H9 (cell line): ENCODE measurements around the gene ZNF667. TPM values are rescaled to one million over a fixed set of nuclear protein-coding genes. Genes with fewer than 3 reads are reported as not detected.

Experiments
- DNase-seq: peaks from one replicate; pipeline ENCODE4 v3.0.0-alpha.2; 2017
- H2AFZ ChIP-seq: one replicate; pipeline ENCODE4 v1.6.1; 2013; ENCODE audit warnings: mild to moderate bottlenecking, low read length, control low read depth, moderate library complexity
- H2AK5ac ChIP-seq: 2 replicates; pipeline ENCODE4 v1.6.1; 2013; ENCODE audit warnings: low read length, control low read depth, mixed read lengths; ENCODE audit not compliant: insufficient read length
- H2BK120ac ChIP-seq: one replicate; pipeline ENCODE4 v1.6.1; 2013; ENCODE audit warnings: low read depth, mild to moderate bottlenecking, low read length, control low read depth, inconsistent platforms; ENCODE audit not compliant: poor library complexity, severe bottlenecking
- H2BK12ac ChIP-seq: 2 replicates; pipeline ENCODE4 v1.6.1; 2013; ENCODE audit warnings: low read length, control low read depth, mixed read lengths, low read depth; ENCODE audit not compliant: insufficient read length
- H2BK15ac ChIP-seq: 2 replicates; pipeline ENCODE4 v1.6.1; 2013; ENCODE audit warnings: low read depth, low read length, control low read depth
- H2BK20ac ChIP-seq: one replicate; pipeline ENCODE4 v1.6.1; 2013; ENCODE audit warnings: low read depth, mild to moderate bottlenecking, low read length, control low read depth, inconsistent platforms; ENCODE audit not compliant: poor library complexity, severe bottlenecking
- H2BK5ac ChIP-seq: 2 replicates; pipeline ENCODE4 v1.6.1; 2013; ENCODE audit warnings: low read length, control low read depth, mixed read lengths; ENCODE audit not compliant: insufficient read length
- H3K14ac ChIP-seq: 2 replicates; pipeline ENCODE4 v1.6.1; 2013; ENCODE audit warnings: low read length, control low read depth; ENCODE audit not compliant: insufficient read depth
- H3K18ac ChIP-seq: 2 replicates; pipeline ENCODE4 v1.6.1; 2013; ENCODE audit warnings: low read depth, mild to moderate bottlenecking, mixed read lengths, low read length, control low read depth; ENCODE audit not compliant: insufficient read length
- H3K23ac ChIP-seq: 2 replicates; pipeline ENCODE4 v1.6.1; 2013; ENCODE audit warnings: low read length, control low read depth, mixed read lengths, low read depth; ENCODE audit not compliant: insufficient read length
- H3K23me2 ChIP-seq: 2 replicates; pipeline ENCODE4 v1.6.1; 2013; ENCODE audit warnings: low read depth, mild to moderate bottlenecking, mixed read lengths, low read length, control low read depth; ENCODE audit not compliant: insufficient read length, poor library complexity, severe bottlenecking
- H3K27ac ChIP-seq: 2 replicates; pipeline ENCODE4 v1.5.1; 2013; ENCODE audit warnings: low read length, control low read depth, mixed read lengths, low read depth; ENCODE audit not compliant: insufficient read length
- H3K27me3 ChIP-seq: 2 replicates; pipeline ENCODE4 v1.6.1; 2013; ENCODE audit warnings: low read length, control low read depth, inconsistent platforms; ENCODE audit not compliant: insufficient read depth
- H3K4ac ChIP-seq: 2 replicates; pipeline ENCODE4 v1.6.1; 2013; ENCODE audit warnings: low read depth, mild to moderate bottlenecking, control low read depth, inconsistent platforms, low read length, moderate library complexity
- H3K4me1 ChIP-seq: 2 replicates; pipeline ENCODE4 v1.6.1; 2013; ENCODE audit warnings: low read length, control low read depth, inconsistent platforms; ENCODE audit not compliant: insufficient read depth
- H3K4me2 ChIP-seq: 2 replicates; pipeline ENCODE4 v1.6.1; 2013; ENCODE audit warnings: low read length, control low read depth, mixed read lengths; ENCODE audit not compliant: insufficient read length, insufficient read depth
- H3K56ac ChIP-seq: 2 replicates; pipeline ENCODE4 v1.6.1; 2013; ENCODE audit warnings: low read depth, mild to moderate bottlenecking, mixed read lengths, low read length, control low read depth; ENCODE audit not compliant: insufficient read length
- H3K79me1 ChIP-seq: 2 replicates; pipeline ENCODE4 v1.6.1; 2013; ENCODE audit warnings: low read depth, mild to moderate bottlenecking, moderate library complexity, low read length, control low read depth, inconsistent platforms; ENCODE audit not compliant: insufficient read depth, poor library complexity, severe bottlenecking
- H3K79me2 ChIP-seq: 2 replicates; pipeline ENCODE4 v1.6.1; 2013; ENCODE audit warnings: low read length, control low read depth, inconsistent platforms; ENCODE audit not compliant: insufficient read depth
- H3K9ac ChIP-seq: 2 replicates; pipeline ENCODE4 v1.6.1; 2013; ENCODE audit warnings: low read length, control low read depth, mixed read lengths; ENCODE audit not compliant: insufficient read length; ENCODE audit errors: extremely low read depth
- H3K9me3 ChIP-seq: one replicate; pipeline ENCODE4 v1.6.1; 2013; ENCODE audit warnings: low read depth, low read length, inconsistent platforms; ENCODE audit not compliant: control insufficient read depth
- H3T11ph ChIP-seq: one replicate; pipeline ENCODE4 v1.6.1; 2013; ENCODE audit warnings: mild to moderate bottlenecking, low read length, control low read depth, inconsistent platforms
- H4K20me1 ChIP-seq: one replicate; pipeline ENCODE4 v1.6.1; 2013; ENCODE audit not compliant: control insufficient read depth, insufficient read length, insufficient read depth
- H4K5ac ChIP-seq: 2 replicates; pipeline ENCODE4 v1.6.1; 2013; ENCODE audit warnings: low read depth, mild to moderate bottlenecking, mixed read lengths, low read length, control low read depth; ENCODE audit not compliant: insufficient read length
- H4K8ac ChIP-seq: replicated peaks from 2 replicates; pipeline ENCODE4 v1.6.1; 2013; ENCODE audit warnings: low read length, control low read depth, mixed read lengths, low read depth; ENCODE audit not compliant: insufficient read length
- H4K91ac ChIP-seq: 2 replicates; pipeline ENCODE4 v1.6.1; 2013; ENCODE audit warnings: low read depth, mild to moderate bottlenecking, moderate library complexity, mixed read lengths, low read length, control low read depth; ENCODE audit not compliant: insufficient read length
- H3K27ac Mint-ChIP-seq, 3 experiments: 2 replicates in 2 of 3; 3 replicates in 1 of 3; pipeline ENCODE4 v1.8.0; 2020 to 2021; ENCODE audit warnings: mixed read lengths in 3 of 3, mild to moderate bottlenecking in 1 of 3, moderate library complexity in 1 of 3
- H3K27me3 Mint-ChIP-seq: 2 replicates; pipeline ENCODE4 v1.8.0; 2021; ENCODE audit warnings: low read depth, mild to moderate bottlenecking, moderate library complexity, mixed read lengths
- H3K36me3 Mint-ChIP-seq, 3 experiments: 2 replicates in 2 of 3; 3 replicates in 1 of 3; pipeline ENCODE4 v1.8.0; 2020 to 2021; ENCODE audit warnings: low read depth in 3 of 3, mixed read lengths in 3 of 3; ENCODE audit not compliant: insufficient read depth in 1 of 3
- H3K4me1 Mint-ChIP-seq, 2 experiments: 2 replicates each; pipeline ENCODE4 v1.8.0; 2020; ENCODE audit warnings: mixed read lengths in 2 of 2
- H3K4me3 Mint-ChIP-seq, 2 experiments: 2 replicates in 1 of 2; 3 replicates in 1 of 2; pipeline ENCODE4 v1.8.0; 2020 to 2021; ENCODE audit warnings: mild to moderate bottlenecking in 2 of 2, mixed read lengths in 2 of 2, moderate library complexity in 1 of 2
- H3K9me3 Mint-ChIP-seq, 2 experiments: 2 replicates in 1 of 2; 3 replicates in 1 of 2; pipeline ENCODE4 v1.8.0; 2020; ENCODE audit warnings: mild to moderate bottlenecking in 2 of 2, mixed read lengths in 2 of 2, moderate library complexity in 1 of 2
- WGBS: extraction: QIAGEN DNeasy Blood & Tissue Kit; methylation state at CpG from one replicate; pipeline ENCODE4 v1.1.7; 2013; ENCODE audit warnings: missing lambda C conversion rate, low lambda C conversion rate, mixed read lengths; ENCODE audit not compliant: insufficient read length; ENCODE audit errors: extremely low coverage; 5-methylcytosine and 5-hydroxymethylcytosine counted together
- total RNA-seq: library from RNA; stranded (reverse); gene quantifications from 2 replicates; pipeline ENCODE4 v1.2.1, GENCODE V29; 2021
- TF ChIP-seq, protein P1 (sequence below): fragments of 200-600 bp; sonication (generic); conservative IDR thresholded peaks from 3 replicates; pipeline ENCODE4 v1.8.0; 2021; ENCODE audit warnings: antibody characterized with exemption, mild to moderate bottlenecking

ZNF667 gene
- total RNA-seq, 1 experiment from 2014 or later, result not detected

DNA sequence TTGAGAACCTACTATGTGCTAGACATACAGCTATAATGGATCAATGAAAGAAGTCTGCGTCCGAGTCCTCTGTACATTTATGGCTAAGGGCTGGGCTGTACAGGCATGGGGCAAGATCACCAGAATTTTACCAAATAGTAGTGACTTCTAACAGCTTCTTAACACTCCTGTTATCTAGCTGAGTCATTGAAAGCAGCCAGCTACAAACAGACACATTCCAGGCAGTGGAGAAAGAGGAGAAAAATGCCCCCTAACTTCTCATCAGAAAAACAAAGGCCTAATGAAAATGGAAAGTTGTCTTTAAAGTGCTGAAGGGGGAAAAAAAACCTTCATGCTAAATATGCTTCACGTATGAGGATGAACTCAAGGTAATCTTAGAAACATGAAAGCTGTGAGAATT, 14.3 kb upstream of the ZNF667 start:
- no peak overlapping the region for H3K56ac ChIP-seq
- H4K8ac ChIP-seq, result no peak overlapping the region
- H3K79me2 ChIP-seq, result peaks cover 2% of the 10 kb centered on the region; the same call in 1 of the 2 replicates
- H2AK5ac ChIP-seq, result no peak overlapping the region
- H3K27me3 ChIP-seq, result no peaks in the 10 kb centered on the region
- no peak overlapping the region for H3K9ac ChIP-seq
- H3K18ac ChIP-seq, result no peak overlapping the region
- H3T11ph ChIP-seq, result no peak overlapping the region
- no peak for DNase-seq
- no peak overlapping the region for H2BK12ac ChIP-seq
- no peak overlapping the region for H3K23ac ChIP-seq
- TF ChIP-seq, protein P1, sequence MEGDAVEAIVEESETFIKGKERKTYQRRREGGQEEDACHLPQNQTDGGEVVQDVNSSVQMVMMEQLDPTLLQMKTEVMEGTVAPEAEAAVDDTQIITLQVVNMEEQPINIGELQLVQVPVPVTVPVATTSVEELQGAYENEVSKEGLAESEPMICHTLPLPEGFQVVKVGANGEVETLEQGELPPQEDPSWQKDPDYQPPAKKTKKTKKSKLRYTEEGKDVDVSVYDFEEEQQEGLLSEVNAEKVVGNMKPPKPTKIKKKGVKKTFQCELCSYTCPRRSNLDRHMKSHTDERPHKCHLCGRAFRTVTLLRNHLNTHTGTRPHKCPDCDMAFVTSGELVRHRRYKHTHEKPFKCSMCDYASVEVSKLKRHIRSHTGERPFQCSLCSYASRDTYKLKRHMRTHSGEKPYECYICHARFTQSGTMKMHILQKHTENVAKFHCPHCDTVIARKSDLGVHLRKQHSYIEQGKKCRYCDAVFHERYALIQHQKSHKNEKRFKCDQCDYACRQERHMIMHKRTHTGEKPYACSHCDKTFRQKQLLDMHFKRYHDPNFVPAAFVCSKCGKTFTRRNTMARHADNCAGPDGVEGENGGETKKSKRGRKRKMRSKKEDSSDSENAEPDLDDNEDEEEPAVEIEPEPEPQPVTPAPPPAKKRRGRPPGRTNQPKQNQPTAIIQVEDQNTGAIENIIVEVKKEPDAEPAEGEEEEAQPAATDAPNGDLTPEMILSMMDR, result no peak
- H3K27me3 Mint-ChIP-seq, result no peaks in the 10 kb centered on the region; the same call in 1 of the 2 replicates
- no peak overlapping the region for H3K4me2 ChIP-seq
- H3K4me1 ChIP-seq, result no peaks in the 10 kb centered on the region; the same call in 1 of the 2 replicates
- peaks cover 90 to 93% of the 10 kb centered on the region in 2 experiments for H3K9me3 Mint-ChIP-seq
- no peaks in the 10 kb centered on the region for H3K4me1 Mint-ChIP-seq
- no peak overlapping the region for H4K91ac ChIP-seq
- H2BK120ac ChIP-seq, result no peak overlapping the region
- no peaks in the 10 kb centered on the region for H4K20me1 ChIP-seq
- H3K14ac ChIP-seq, result no peak overlapping the region
- H2BK15ac ChIP-seq, result no peak overlapping the region
- H3K27ac Mint-ChIP-seq, result no peak overlapping the region
- H3K4ac ChIP-seq, result no peak overlapping the region
- no peak overlapping the region for H3K4me3 Mint-ChIP-seq
- no peak overlapping the region for H2BK20ac ChIP-seq
- no peak overlapping the region for H3K27ac ChIP-seq
- H2AFZ ChIP-seq, result no peak overlapping the region
- WGBS, result no CpG with 5 or more reads among the region's 3 CpGs
- no peak overlapping the region for H2BK5ac ChIP-seq
- peaks cover 24% of the 10 kb centered on the region for H3K9me3 ChIP-seq
- H4K5ac ChIP-seq, result no peak overlapping the region
- H3K79me1 ChIP-seq, result no peaks in the 10 kb centered on the region
- H3K36me3 Mint-ChIP-seq, result peaks cover 4 to 37% (median 6%) of the 10 kb centered on the region in 3 experiments
- H3K23me2 ChIP-seq, result no peaks in the 10 kb centered on the region
